Measurements from ENCODE around the gene CLEC4F. TPM values are rescaled to one million over a fixed set of nuclear protein-coding genes. Genes with fewer than 3 reads are reported as not detected.
"Not testable (repeated sequence)": the region's sequence is repeated elsewhere in the genome, so short reads cannot be mapped to it uniquely, and the experiment has no call there.

Gene CLEC4F
- polyA plus RNA-seq, 1 donor: 2.9 TPM

DNA sequence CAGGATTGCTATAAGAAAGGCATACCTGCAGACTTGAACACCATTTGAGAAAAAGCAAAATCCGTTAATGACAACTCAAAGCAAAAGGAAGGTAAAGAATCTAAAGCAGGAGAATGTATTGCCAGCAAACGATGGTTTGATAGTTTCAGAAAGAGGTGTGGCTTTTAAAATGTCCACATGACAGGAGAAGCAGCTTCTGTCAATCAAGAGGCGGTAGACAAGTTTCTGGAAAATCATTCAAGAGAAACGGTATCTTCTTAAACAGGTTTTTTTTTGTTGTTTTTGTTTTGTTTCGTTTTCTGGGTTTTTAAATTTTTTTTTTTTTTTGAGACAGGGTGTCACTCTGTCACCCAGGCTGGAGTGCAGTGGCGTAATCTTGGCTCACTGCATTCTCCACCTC, 13.8 kb downstream of the CLEC4F start:
- H3K27ac ChIP-seq (ENCODE audit: low read length): no peak overlapping the region
- H3K9me3 ChIP-seq (ENCODE audit: control insufficient read depth, low read depth, low read length): no peaks in the 10 kb centered on the region
- no peak overlapping the region for H3K4me3 ChIP-seq (ENCODE audit: low read length)
- WGBS (ENCODE audit: insufficient coverage, low lambda C conversion rate): 67% methylated on average over 3 of the region's 6 CpGs
- DNase-seq: no peak
- no peaks in the 10 kb centered on the region for H3K36me3 ChIP-seq (ENCODE audit: control insufficient read depth, insufficient read depth, low read length)
- no peaks in the 10 kb centered on the region for H3K4me1 ChIP-seq (ENCODE audit: control insufficient read depth, insufficient read depth, low read length)
- peaks cover 10% of the 10 kb centered on the region for H3K27me3 ChIP-seq (ENCODE audit: control insufficient read depth, insufficient read depth, low read length)

- Histone ChIP-seq H3K27ac (ENCODE audit: low read length) (no peak overlapping the region), H3K27me3 (ENCODE audit: control insufficient read depth, insufficient read depth, low read length) (peaks cover 13% of the 10 kb centered on the region), H3K36me3 (ENCODE audit: control insufficient read depth, insufficient read depth, low read length) (no peaks in the 10 kb centered on the region), H3K9me3 (ENCODE audit: control insufficient read depth, low read depth, low read length) (no peaks in the 10 kb centered on the region), H3K4me3 (ENCODE audit: low read length) (no peak overlapping the region), H3K4me1 (ENCODE audit: control insufficient read depth, insufficient read depth, low read length) (no peaks in the 10 kb centered on the region)
- 76% methylated on average over 5 of the region's 5 CpGs for WGBS (ENCODE audit: insufficient coverage, low lambda C conversion rate)
- DNase-seq: no peak
Measured at GRCh38 chr2:70806013-70806412, 14.4 kb downstream of the CLEC4F start.

DNA sequence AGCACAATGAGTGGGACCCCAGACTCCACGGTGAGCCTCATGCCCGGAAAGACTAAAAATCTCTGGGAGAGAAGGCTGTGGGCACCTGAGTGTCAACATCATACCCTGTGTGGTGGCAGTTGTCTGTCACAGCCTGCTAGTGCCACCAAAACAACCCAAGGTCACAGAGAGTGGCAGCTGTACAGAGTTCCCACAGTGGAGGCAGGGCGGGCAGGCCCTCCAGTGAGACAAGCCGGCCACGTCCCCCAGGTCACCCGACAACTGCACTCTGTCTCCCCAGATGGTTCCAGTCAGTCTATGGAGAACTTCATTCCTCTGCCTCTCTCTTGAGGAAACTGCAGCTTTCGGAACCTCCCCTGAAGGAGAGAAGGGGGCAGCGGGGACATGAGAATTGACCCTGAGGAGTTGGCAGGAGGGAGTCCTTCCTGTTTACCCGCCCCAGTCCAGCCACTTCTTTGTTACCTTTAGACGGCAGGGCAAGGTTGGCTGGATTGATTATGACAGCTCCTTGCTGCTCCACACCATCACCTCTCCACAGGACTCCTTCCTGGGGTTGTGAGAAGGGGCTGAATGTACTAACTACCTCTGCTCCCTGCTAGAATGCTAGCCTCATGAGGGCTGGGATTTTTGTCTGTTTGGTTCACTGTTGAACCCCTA, 18.7 kb downstream of the CLEC4F start:
- no CpG with 5 or more reads among the region's 10 CpGs for WGBS (ENCODE audit: insufficient coverage, low lambda C conversion rate)
- H3K9me3 ChIP-seq (ENCODE audit: control insufficient read depth, low read depth, low read length): no peaks in the 10 kb centered on the region
- no peaks in the 10 kb centered on the region for H3K36me3 ChIP-seq (ENCODE audit: control insufficient read depth, insufficient read depth, low read length)
- H3K27me3 ChIP-seq (ENCODE audit: control insufficient read depth, insufficient read depth, low read length): peaks cover 15% of the 10 kb centered on the region
- H3K4me3 ChIP-seq (ENCODE audit: low read length): no peak overlapping the region
- DNase-seq: no peak
- H3K27ac ChIP-seq (ENCODE audit: low read length): no peak overlapping the region
- no peaks in the 10 kb centered on the region for H3K4me1 ChIP-seq (ENCODE audit: control insufficient read depth, insufficient read depth, low read length)

DNA sequence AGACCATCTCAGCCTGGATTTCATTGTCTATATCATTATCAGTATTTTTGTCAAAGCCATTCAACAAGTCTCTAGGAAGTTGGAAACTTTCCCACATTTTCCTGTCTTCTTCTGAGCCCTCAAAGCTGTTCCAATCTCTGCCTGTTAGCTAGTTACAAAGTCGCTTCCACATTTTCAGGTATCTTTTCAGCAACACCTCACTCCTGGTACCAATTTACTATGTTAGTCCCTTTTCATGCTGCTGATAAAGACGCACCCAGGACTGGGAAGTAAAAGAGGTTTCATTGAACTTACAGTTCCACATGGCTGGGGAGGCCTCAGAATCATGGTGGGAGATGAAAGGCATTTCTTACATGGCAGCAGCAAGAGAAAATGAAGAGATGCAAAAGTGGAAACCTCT, 20.7 kb downstream of the CLEC4F start:
- H3K4me1 ChIP-seq (ENCODE audit: control insufficient read depth, insufficient read depth, low read length): no peaks in the 10 kb centered on the region
- DNase-seq: no peak
- H3K27ac ChIP-seq (ENCODE audit: low read length): no peak overlapping the region
- no peak overlapping the region for H3K4me3 ChIP-seq (ENCODE audit: low read length)
- 100% methylated on average over 1 of the region's 2 CpGs for WGBS (ENCODE audit: insufficient coverage, low lambda C conversion rate)
- H3K27me3 ChIP-seq (ENCODE audit: control insufficient read depth, insufficient read depth, low read length): peaks cover 15% of the 10 kb centered on the region
- H3K36me3 ChIP-seq (ENCODE audit: control insufficient read depth, insufficient read depth, low read length): no peaks in the 10 kb centered on the region
- no peaks in the 10 kb centered on the region for H3K9me3 ChIP-seq (ENCODE audit: control insufficient read depth, low read depth, low read length)

DNA sequence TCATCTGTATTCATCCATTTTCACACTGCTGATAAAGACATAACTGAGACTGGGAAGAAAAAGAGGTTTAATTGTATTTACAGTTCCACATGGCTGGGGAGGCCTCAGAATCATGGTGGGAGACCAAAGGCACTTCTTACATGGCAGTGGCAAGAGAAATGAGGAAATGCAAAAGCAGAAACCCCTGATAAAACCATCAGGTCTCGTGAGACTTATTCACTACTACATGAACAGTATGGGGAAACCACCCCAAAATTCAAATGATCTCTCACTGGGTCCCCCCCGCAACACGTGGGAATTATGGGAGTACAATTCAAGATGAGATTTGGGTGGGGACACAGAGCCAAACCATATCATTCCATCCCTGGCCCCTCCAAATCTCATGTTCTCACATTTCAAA, 22.4 kb downstream of the CLEC4F start:
- H3K36me3 ChIP-seq (ENCODE audit: control insufficient read depth, insufficient read depth, low read length); H3K27ac ChIP-seq (ENCODE audit: low read length); H3K4me3 ChIP-seq (ENCODE audit: low read length); H3K4me1 ChIP-seq (ENCODE audit: control insufficient read depth, insufficient read depth, low read length); DNase-seq; H3K9me3 ChIP-seq (ENCODE audit: control insufficient read depth, low read depth, low read length): not testable (repeated sequence)
- WGBS (ENCODE audit: insufficient coverage, low lambda C conversion rate): no CpG with 5 or more reads among the region's 3 CpGs
- peaks cover 30% of the 10 kb centered on the region for H3K27me3 ChIP-seq (ENCODE audit: control insufficient read depth, insufficient read depth, low read length)

- Histone ChIP-seq H3K4me3 (ENCODE audit: low read length) (no peak overlapping the region), H3K36me3 (ENCODE audit: control insufficient read depth, insufficient read depth, low read length) (no peaks in the 10 kb centered on the region), H3K27ac (ENCODE audit: low read length) (no peak overlapping the region), H3K9me3 (ENCODE audit: control insufficient read depth, low read depth, low read length) (no peaks in the 10 kb centered on the region), H3K4me1 (ENCODE audit: control insufficient read depth, insufficient read depth, low read length) (no peaks in the 10 kb centered on the region), H3K27me3 (ENCODE audit: control insufficient read depth, insufficient read depth, low read length) (peaks cover 33% of the 10 kb centered on the region)
- WGBS (ENCODE audit: insufficient coverage, low lambda C conversion rate): no CpG with 5 or more reads among the region's 2 CpGs
- DNase-seq: no peak
Measured at GRCh38 chr2:70797506-70797905, 22.9 kb downstream of the CLEC4F start.

DNA sequence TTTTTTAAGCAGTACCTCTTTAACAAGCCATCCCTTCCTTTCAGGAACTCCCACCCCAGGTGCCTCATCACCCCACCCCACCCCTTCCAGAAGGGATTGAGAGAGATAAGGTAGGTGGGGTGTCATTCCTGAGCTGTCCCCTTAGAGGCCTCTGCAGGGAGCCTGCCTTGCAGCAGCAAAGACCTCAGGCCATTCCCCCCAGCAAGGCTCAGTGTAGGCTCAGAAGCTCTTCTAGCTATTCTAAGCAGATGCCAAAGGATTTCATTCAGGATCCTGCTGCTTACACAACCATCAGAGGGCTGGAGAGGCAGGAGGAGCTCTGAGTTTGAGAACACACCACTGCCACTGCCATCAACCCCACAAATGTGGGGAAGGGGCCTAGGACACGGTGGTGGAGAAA, 24.1 kb downstream of the CLEC4F start:
- H3K27me3 ChIP-seq (ENCODE audit: control insufficient read depth, insufficient read depth, low read length): peaks cover 37% of the 10 kb centered on the region
- H3K36me3 ChIP-seq (ENCODE audit: control insufficient read depth, insufficient read depth, low read length): no peaks in the 10 kb centered on the region
- no peak for DNase-seq
- H3K4me3 ChIP-seq (ENCODE audit: low read length): no peak overlapping the region
- WGBS (ENCODE audit: insufficient coverage, low lambda C conversion rate): no CpG with 5 or more reads among the region's 1 CpG
- H3K9me3 ChIP-seq (ENCODE audit: control insufficient read depth, low read depth, low read length): no peaks in the 10 kb centered on the region
- H3K4me1 ChIP-seq (ENCODE audit: control insufficient read depth, insufficient read depth, low read length): no peaks in the 10 kb centered on the region
- H3K27ac ChIP-seq (ENCODE audit: low read length): no peak overlapping the region

- peaks cover 39% of the 10 kb centered on the region for H3K27me3 ChIP-seq (ENCODE audit: control insufficient read depth, insufficient read depth, low read length)
- no peak for DNase-seq
- no peak overlapping the region for H3K27ac ChIP-seq (ENCODE audit: low read length)
- no peaks in the 10 kb centered on the region for H3K4me1 ChIP-seq (ENCODE audit: control insufficient read depth, insufficient read depth, low read length)
- peaks cover under 1% of the 10 kb centered on the region for H3K9me3 ChIP-seq (ENCODE audit: control insufficient read depth, low read depth, low read length)
- H3K36me3 ChIP-seq (ENCODE audit: control insufficient read depth, insufficient read depth, low read length): no peaks in the 10 kb centered on the region
- no peak overlapping the region for H3K4me3 ChIP-seq (ENCODE audit: low read length)
- no CpG with 5 or more reads among the region's 4 CpGs for WGBS (ENCODE audit: insufficient coverage, low lambda C conversion rate)
Measured at GRCh38 chr2:70795164-70795995, 25.0 kb downstream of the CLEC4F start.

DNA sequence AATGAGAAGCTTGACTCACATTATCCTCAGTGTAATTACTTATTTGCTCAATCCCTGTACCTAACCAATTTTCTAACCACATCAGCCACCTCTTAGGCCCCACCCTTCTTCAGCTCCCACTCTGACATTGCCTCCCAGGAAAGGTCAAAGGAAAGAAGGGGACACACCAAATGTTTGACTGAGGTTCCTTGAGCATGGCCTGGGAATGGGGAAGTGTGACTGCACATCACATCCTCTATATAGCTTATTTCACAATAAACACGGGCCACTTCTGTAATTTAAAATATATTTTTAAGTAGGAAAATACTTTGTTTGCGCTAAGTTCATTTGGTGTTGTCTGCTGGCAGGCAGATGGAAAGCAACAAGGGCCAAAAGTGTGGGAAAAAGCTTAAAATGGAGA, 26.9 kb downstream of the CLEC4F start:
- Histone ChIP-seq H3K4me3 (ENCODE audit: low read length) (no peak overlapping the region), H3K36me3 (ENCODE audit: control insufficient read depth, insufficient read depth, low read length) (no peaks in the 10 kb centered on the region), H3K9me3 (ENCODE audit: control insufficient read depth, low read depth, low read length) (peaks cover 5% of the 10 kb centered on the region), H3K4me1 (ENCODE audit: control insufficient read depth, insufficient read depth, low read length) (peaks cover 3% of the 10 kb centered on the region), H3K27me3 (ENCODE audit: control insufficient read depth, insufficient read depth, low read length) (peaks cover 54% of the 10 kb centered on the region), H3K27ac (ENCODE audit: low read length) (no peak overlapping the region)
- WGBS (ENCODE audit: insufficient coverage, low lambda C conversion rate): 77% methylated on average over 2 of the region's 2 CpGs
- no peak for DNase-seq

DNA sequence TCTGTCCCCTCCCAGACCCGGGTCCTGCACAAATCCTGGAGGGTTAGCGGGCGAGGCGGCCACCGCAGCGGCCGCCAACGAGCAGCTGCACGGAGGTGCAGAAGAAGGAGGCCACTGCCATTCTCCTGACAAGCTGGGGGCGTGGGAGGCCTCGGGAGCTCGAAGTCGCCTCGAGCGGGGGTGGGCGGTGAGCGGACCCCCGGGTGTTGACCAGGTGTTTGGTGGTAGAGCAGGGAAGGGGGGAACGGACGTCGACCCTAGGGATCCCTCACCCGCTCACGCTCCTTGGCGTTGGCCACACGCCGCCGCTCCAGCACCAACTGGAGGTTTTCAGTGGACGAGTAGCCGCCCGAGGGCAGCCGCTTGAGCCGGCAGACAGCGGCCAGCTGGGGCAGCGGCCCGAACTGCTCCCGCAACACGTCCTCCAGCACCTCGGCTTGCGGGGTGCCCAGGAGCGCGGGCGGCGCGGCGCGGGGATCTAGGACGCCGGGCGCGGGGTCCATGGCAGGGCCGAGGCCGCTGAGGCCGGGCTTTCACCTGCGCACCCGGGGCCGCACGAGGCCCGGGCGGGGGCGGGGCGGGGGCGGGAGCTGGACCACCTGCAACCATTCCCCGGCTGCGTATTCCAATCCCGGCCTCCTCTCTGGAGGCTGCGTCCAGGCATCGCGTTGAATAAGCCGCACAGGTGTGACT, 30.1 kb downstream of the CLEC4F start, which contains the start of gene FIGLA:
FIGLA (minus strand) TSS at position 508 of the 693 bp plus-strand sequence; CDS start at position 503, 5 bp downstream.
- DNase-seq: peak in 1 of 2 donors; percentile 11
- no peak within 1 kb of the TSS for H3K4me3 ChIP-seq (ENCODE audit: low read length)

More for the DNA sequence above, 30.1 kb downstream of the CLEC4F start, which contains the start of gene FIGLA:
- Histone ChIP-seq H3K4me1 (ENCODE audit: control insufficient read depth, insufficient read depth, low read length) (peaks cover 3% of the 10 kb centered on the region), H3K27me3 (ENCODE audit: control insufficient read depth, insufficient read depth, low read length) (peaks cover 77% of the 10 kb centered on the region), H3K9me3 (ENCODE audit: control insufficient read depth, low read depth, low read length) (peaks cover 5% of the 10 kb centered on the region), H3K36me3 (ENCODE audit: control insufficient read depth, insufficient read depth, low read length) (no peaks in the 10 kb centered on the region), H3K27ac (ENCODE audit: low read length) (no peak within 1 kb of the TSS)
- no CpG with 5 or more reads among the region's 69 CpGs for WGBS (ENCODE audit: insufficient coverage, low lambda C conversion rate)
